Measurements from ENCODE around the gene KATNB1.
"Not testable (repeated sequence)": the region's sequence is repeated elsewhere in the genome, so short reads cannot be mapped to it uniquely, and the experiment has no call there.

Gene KATNB1

GRCh38 chr16:57706717-57707116 is 28.9 kb upstream of the KATNB1 start:
- H3K27me3 ChIP-seq (replicated peaks in 2 of 5; ENCODE audit: control insufficient read depth in 4 of 5, insufficient read depth in 5 of 5, low read length in 4 of 5), result no peaks in the 10 kb centered on the region
- 100% methylated on average over 1 of the region's 1 CpG for WGBS (ENCODE audit: insufficient coverage)
- POLR2A ChIA-PET, result no interaction called here
- CTCF ChIA-PET, result interaction anchor here (1.1 to 1.6 kb wide), 2 partner anchors 16 to 39 kb away, joined by 3 to 5 read pairs; partner anchors contain the start of gene ADGRG3
- no peaks in the 10 kb centered on the region for H3K36me3 ChIP-seq (ENCODE audit: control insufficient read depth in 4 of 4, insufficient read depth in 4 of 4, low read length in 3 of 4)
- no peak for DNase-seq
- H3K4me1 ChIP-seq (ENCODE audit: control extremely low read depth in 1 of 4, control insufficient read depth in 4 of 4, insufficient read depth in 4 of 4, low read length in 3 of 4), result peaks cover 0 to 21% (median 13%) of the 10 kb centered on the region in 4 experiments
- H3K27ac ChIP-seq (ENCODE audit: insufficient read depth in 1 of 2, low read depth in 1 of 2, low read length in 2 of 2, poor library complexity in 1 of 2, severe bottlenecking in 2 of 2), result no peak overlapping the region
- no peak overlapping the region for H3K4me3 ChIP-seq (ENCODE audit: control insufficient read depth in 1 of 7, extremely low read depth in 1 of 7, insufficient read depth in 4 of 7, low read depth in 2 of 7, low read length in 6 of 7)
- no peaks in the 10 kb centered on the region for H3K9me3 ChIP-seq (ENCODE audit: control extremely low read depth in 1 of 5, control insufficient read depth in 4 of 5, insufficient read depth in 2 of 5, low read depth in 1 of 5, low read length in 4 of 5)

GRCh38 chr16:57707331-57707730 is 28.2 kb upstream of the KATNB1 start:
- H3K27me3 ChIP-seq (replicated peaks in 2 of 5; ENCODE audit: control insufficient read depth in 4 of 5, insufficient read depth in 5 of 5, low read length in 4 of 5), result no peaks in the 10 kb centered on the region
- no peak overlapping the region for H3K4me3 ChIP-seq (ENCODE audit: control insufficient read depth in 1 of 7, extremely low read depth in 1 of 7, insufficient read depth in 4 of 7, low read depth in 2 of 7, low read length in 6 of 7)
- H3K36me3 ChIP-seq (ENCODE audit: control insufficient read depth in 4 of 4, insufficient read depth in 4 of 4, low read length in 3 of 4), result no peaks in the 10 kb centered on the region
- ChIA-PET POLR2A (no interaction called here), CTCF (interaction anchor here (0.8 to 1.6 kb wide), 3 partner anchors 9 to 40 kb away, joined by 3 to 5 read pairs (median 4); partner anchors contain the start of gene ADGRG3)
- no peak overlapping the region for H3K27ac ChIP-seq (ENCODE audit: insufficient read depth in 1 of 2, low read depth in 1 of 2, low read length in 2 of 2, poor library complexity in 1 of 2, severe bottlenecking in 2 of 2)
- peaks cover 0 to 17% (median 11%) of the 10 kb centered on the region in 4 experiments for H3K4me1 ChIP-seq (ENCODE audit: control extremely low read depth in 1 of 4, control insufficient read depth in 4 of 4, insufficient read depth in 4 of 4, low read length in 3 of 4)
- H3K9me3 ChIP-seq (ENCODE audit: control extremely low read depth in 1 of 5, control insufficient read depth in 4 of 5, insufficient read depth in 2 of 5, low read depth in 1 of 5, low read length in 4 of 5), result no peaks in the 10 kb centered on the region
- WGBS (ENCODE audit: insufficient coverage), result 98% methylated on average over 10 of the region's 11 CpGs
- no peak for DNase-seq

GRCh38 chr16:57708168-57708567 is 27.4 kb upstream of the KATNB1 start:
- no peaks in the 10 kb centered on the region for H3K9me3 ChIP-seq (ENCODE audit: control extremely low read depth in 1 of 5, control insufficient read depth in 4 of 5, insufficient read depth in 2 of 5, low read depth in 1 of 5, low read length in 4 of 5)
- ChIA-PET POLR2A (no interaction called here), CTCF (interaction anchor here (1.2 to 1.6 kb wide), 2 partner anchors 15 to 40 kb away, joined by 3 to 5 read pairs; partner anchors contain the start of gene ADGRG3)
- peak in 2 of 3 donors; percentile 34 to 44 for DNase-seq
- WGBS (ENCODE audit: insufficient coverage), result no CpG with 5 or more reads among the region's 3 CpGs
- no peak overlapping the region for H3K4me3 ChIP-seq (ENCODE audit: control insufficient read depth in 1 of 7, extremely low read depth in 1 of 7, insufficient read depth in 4 of 7, low read depth in 2 of 7, low read length in 6 of 7)
- no peaks in the 10 kb centered on the region for H3K36me3 ChIP-seq (ENCODE audit: control insufficient read depth in 4 of 4, insufficient read depth in 4 of 4, low read length in 3 of 4)
- no peaks in the 10 kb centered on the region for H3K27me3 ChIP-seq (replicated peaks in 2 of 5; ENCODE audit: control insufficient read depth in 4 of 5, insufficient read depth in 5 of 5, low read length in 4 of 5)
- H3K27ac ChIP-seq (ENCODE audit: insufficient read depth in 1 of 2, low read depth in 1 of 2, low read length in 2 of 2, poor library complexity in 1 of 2, severe bottlenecking in 2 of 2), result no peak overlapping the region
- peaks cover 0 to 17% (median 11%) of the 10 kb centered on the region in 4 experiments for H3K4me1 ChIP-seq (ENCODE audit: control extremely low read depth in 1 of 4, control insufficient read depth in 4 of 4, insufficient read depth in 4 of 4, low read length in 3 of 4)

- ChIA-PET POLR2A (interaction anchor here (0.7 kb wide), 1 partner anchor 117 kb away, joined by 4 read pairs; no protein-coding TSS in a partner anchor), CTCF (interaction anchor here (1.2 kb wide), 1 partner anchor 13 kb away, joined by 3 read pairs; no protein-coding TSS in a partner anchor)
- peaks cover 0 to 9% (median 5%) of the 10 kb centered on the region in 4 experiments for H3K4me1 ChIP-seq (ENCODE audit: control extremely low read depth in 1 of 4, control insufficient read depth in 4 of 4, insufficient read depth in 4 of 4, low read length in 3 of 4)
- H3K9me3 ChIP-seq (ENCODE audit: control extremely low read depth in 1 of 5, control insufficient read depth in 4 of 5, insufficient read depth in 2 of 5, low read depth in 1 of 5, low read length in 4 of 5), result no peaks in the 10 kb centered on the region
- no peak for DNase-seq
- H3K4me3 ChIP-seq (ENCODE audit: control insufficient read depth in 1 of 7, extremely low read depth in 1 of 7, insufficient read depth in 4 of 7, low read depth in 2 of 7, low read length in 6 of 7), result no peak overlapping the region
- 80% methylated on average over 1 of the region's 3 CpGs for WGBS (ENCODE audit: insufficient coverage)
- no peaks in the 10 kb centered on the region for H3K36me3 ChIP-seq (ENCODE audit: control insufficient read depth in 4 of 4, insufficient read depth in 4 of 4, low read length in 3 of 4)
- H3K27me3 ChIP-seq (replicated peaks in 2 of 5; ENCODE audit: control insufficient read depth in 4 of 5, insufficient read depth in 5 of 5, low read length in 4 of 5), result no peaks in the 10 kb centered on the region
- H3K27ac ChIP-seq (ENCODE audit: insufficient read depth in 1 of 2, low read depth in 1 of 2, low read length in 2 of 2, poor library complexity in 1 of 2, severe bottlenecking in 2 of 2), result no peak overlapping the region
These were observed 25.9 kb upstream of the KATNB1 start for GRCh38 chr16:57709663-57710062.

GRCh38 chr16:57711346-57711745 is 24.2 kb upstream of the KATNB1 start:
- H3K36me3 ChIP-seq (ENCODE audit: control insufficient read depth in 4 of 4, insufficient read depth in 4 of 4, low read length in 3 of 4), result no peaks in the 10 kb centered on the region
- ChIA-PET CTCF (interaction anchor here (0.7 to 1.5 kb wide), 8 partner anchors 9 to 120 kb away, joined by 3 to 6 read pairs (median 4); partner anchors contain the start of gene ADGRG3), POLR2A (interaction anchor here (0.6 to 1.2 kb wide), 2 partner anchors 10 to 27 kb away, joined by 3 read pairs; no protein-coding TSS in a partner anchor)
- no peaks in the 10 kb centered on the region for H3K27me3 ChIP-seq (replicated peaks in 2 of 5; ENCODE audit: control insufficient read depth in 4 of 5, insufficient read depth in 5 of 5, low read length in 4 of 5)
- H3K4me3 ChIP-seq (ENCODE audit: control insufficient read depth in 1 of 7, extremely low read depth in 1 of 7, insufficient read depth in 4 of 7, low read depth in 2 of 7, low read length in 6 of 7), result no peak overlapping the region
- H3K27ac ChIP-seq (ENCODE audit: insufficient read depth in 1 of 2, low read depth in 1 of 2, low read length in 2 of 2, poor library complexity in 1 of 2, severe bottlenecking in 2 of 2), result no peak overlapping the region
- WGBS (ENCODE audit: insufficient coverage), result 95% methylated on average over 5 of the region's 5 CpGs
- peaks cover 0 to 7% (median 4%) of the 10 kb centered on the region in 4 experiments for H3K4me1 ChIP-seq (ENCODE audit: control extremely low read depth in 1 of 4, control insufficient read depth in 4 of 4, insufficient read depth in 4 of 4, low read length in 3 of 4)
- DNase-seq, result no peak
- H3K9me3 ChIP-seq (ENCODE audit: control extremely low read depth in 1 of 5, control insufficient read depth in 4 of 5, insufficient read depth in 2 of 5, low read depth in 1 of 5, low read length in 4 of 5), result no peaks in the 10 kb centered on the region

- no peak for DNase-seq
- H3K4me3 ChIP-seq (ENCODE audit: control insufficient read depth in 1 of 7, extremely low read depth in 1 of 7, insufficient read depth in 4 of 7, low read depth in 2 of 7, low read length in 6 of 7), result no peak overlapping the region
- H3K9me3 ChIP-seq (ENCODE audit: control extremely low read depth in 1 of 5, control insufficient read depth in 4 of 5, insufficient read depth in 2 of 5, low read depth in 1 of 5, low read length in 4 of 5), result no peaks in the 10 kb centered on the region
- peaks cover 0 to 7% (median 4%) of the 10 kb centered on the region in 4 experiments for H3K4me1 ChIP-seq (ENCODE audit: control extremely low read depth in 1 of 4, control insufficient read depth in 4 of 4, insufficient read depth in 4 of 4, low read length in 3 of 4)
- no peaks in the 10 kb centered on the region for H3K36me3 ChIP-seq (ENCODE audit: control insufficient read depth in 4 of 4, insufficient read depth in 4 of 4, low read length in 3 of 4)
- H3K27ac ChIP-seq (ENCODE audit: insufficient read depth in 1 of 2, low read depth in 1 of 2, low read length in 2 of 2, poor library complexity in 1 of 2, severe bottlenecking in 2 of 2), result no peak overlapping the region
- H3K27me3 ChIP-seq (replicated peaks in 2 of 5; ENCODE audit: control insufficient read depth in 4 of 5, insufficient read depth in 5 of 5, low read length in 4 of 5), result no peaks in the 10 kb centered on the region
- CTCF ChIA-PET, result interaction anchor here (0.7 to 1.5 kb wide), 8 partner anchors 8 to 121 kb away, joined by 3 to 6 read pairs (median 3); no protein-coding TSS in a partner anchor
- POLR2A ChIA-PET, result no interaction called here
- WGBS (ENCODE audit: insufficient coverage), result 100% methylated on average over 1 of the region's 3 CpGs
These were observed 23.6 kb upstream of the KATNB1 start for GRCh38 chr16:57711993-57712392.

GRCh38 chr16:57712569-57712968 is 23.0 kb upstream of the KATNB1 start:
- H3K4me3 ChIP-seq (ENCODE audit: control insufficient read depth in 1 of 7, extremely low read depth in 1 of 7, insufficient read depth in 4 of 7, low read depth in 2 of 7, low read length in 6 of 7); H3K27ac ChIP-seq (ENCODE audit: insufficient read depth in 1 of 2, low read depth in 1 of 2, low read length in 2 of 2, poor library complexity in 1 of 2, severe bottlenecking in 2 of 2); DNase-seq; POLR2A ChIA-PET; H3K27me3 ChIP-seq (replicated peaks in 2 of 5; ENCODE audit: control insufficient read depth in 4 of 5, insufficient read depth in 5 of 5, low read length in 4 of 5); H3K9me3 ChIP-seq (ENCODE audit: control extremely low read depth in 1 of 5, control insufficient read depth in 4 of 5, insufficient read depth in 2 of 5, low read depth in 1 of 5, low read length in 4 of 5); H3K4me1 ChIP-seq (ENCODE audit: control extremely low read depth in 1 of 4, control insufficient read depth in 4 of 4, insufficient read depth in 4 of 4, low read length in 3 of 4); H3K36me3 ChIP-seq (ENCODE audit: control insufficient read depth in 4 of 4, insufficient read depth in 4 of 4, low read length in 3 of 4): not testable (repeated sequence)
- WGBS (ENCODE audit: insufficient coverage), result 94% methylated on average over 5 of the region's 6 CpGs
- CTCF ChIA-PET, result interaction anchor here (0.8 to 1.3 kb wide), 3 partner anchors 11 to 56 kb away, joined by 3 read pairs; no protein-coding TSS in a partner anchor
